HepG2 (cell line): ENCODE data around the gene SIRT1. TPM values are rescaled to one million over a fixed set of nuclear protein-coding genes. Genes with fewer than 3 reads are reported as not detected.

ENCODE experiments used
- AKAP8 ChIP-seq: sonication (generic); formaldehyde crosslinking; IDR thresholded peaks from 2 replicates; pipeline ENCODE4 v1.5.1; 2020; ENCODE audit warnings: mild to moderate bottlenecking, missing genetic modification reagents
- ELF3 ChIP-seq: IDR thresholded peaks from 2 replicates; pipeline ENCODE4 v1.6.1; 2016; ENCODE audit warnings: missing genetic modification reagents, missing compliant biosample characterization
- EP300 ChIP-seq, 3 experiments: sonication (generic) in 1 of 3; formaldehyde crosslinking in 1 of 3; IDR thresholded peaks; 2 replicates each; pipeline versions ENCODE4 v1.5.1 to v1.6.1; 2011 to 2020; ENCODE audit warnings: low read depth in 2 of 3, low read length in 2 of 3, borderline replicate concordance in 1 of 3, improper control_type of control experiment in 1 of 3, mild to moderate bottlenecking in 1 of 3, missing genetic modification reagents in 1 of 3, moderate library complexity in 1 of 3
- HES4 ChIP-seq: sonication (generic); formaldehyde crosslinking; IDR thresholded peaks from 2 replicates; pipeline ENCODE4 v1.9.0; 2021; ENCODE audit warnings: mild to moderate bottlenecking, missing genetic modification reagents, borderline replicate concordance
- IKZF4 ChIP-seq: sonication (generic); formaldehyde crosslinking; IDR thresholded peaks from 2 replicates; pipeline ENCODE4 v1.5.1; 2020; ENCODE audit warnings: borderline replicate concordance, mild to moderate bottlenecking, low read depth, missing genetic modification reagents; ENCODE audit errors: not compliant biosample characterization
- KLF15 ChIP-seq: sonication (generic); formaldehyde crosslinking; IDR thresholded peaks from 2 replicates; pipeline ENCODE4 v1.8.1; 2023; ENCODE audit warnings: borderline replicate concordance, mild to moderate bottlenecking, inconsistent platforms, missing genetic modification reagents, mixed read lengths
- KLF6 ChIP-seq: IDR thresholded peaks from 2 replicates; pipeline ENCODE4 v1.8.0; 2016; ENCODE audit warnings: missing biosample characterization, missing genetic modification reagents
- MATR3 ChIP-seq: sonication (generic); formaldehyde crosslinking; IDR thresholded peaks from 2 replicates; pipeline ENCODE4 v1.4.0; 2020; ENCODE audit warnings: missing genetic modification reagents
- NCOA5 ChIP-seq: sonication (generic); formaldehyde crosslinking; IDR thresholded peaks from 2 replicates; pipeline ENCODE4 v1.4.0; 2020; ENCODE audit warnings: missing genetic modification reagents
- NFRKB ChIP-seq: fragments of 450-650 bp; IDR thresholded peaks from 2 replicates; pipeline ENCODE4 v1.6.1; 2017
- NFYB ChIP-seq: sonication (generic); formaldehyde crosslinking; IDR thresholded peaks from 2 replicates; pipeline ENCODE4 v1.4.0; 2020; ENCODE audit warnings: missing genetic modification reagents
- RBAK ChIP-seq: sonication (generic); formaldehyde crosslinking; IDR thresholded peaks from 2 replicates; pipeline ENCODE4 v1.5.1; 2020; ENCODE audit warnings: mild to moderate bottlenecking, missing genetic modification reagents
- REXO4 ChIP-seq: sonication (generic); formaldehyde crosslinking; IDR thresholded peaks from 2 replicates; pipeline ENCODE4 v1.8.0; 2022; ENCODE audit warnings: missing genetic modification reagents, mild to moderate bottlenecking, borderline replicate concordance
- TOPORS ChIP-seq: sonication (generic); formaldehyde crosslinking; IDR thresholded peaks from 2 replicates; pipeline ENCODE4 v1.8.0; 2023; ENCODE audit warnings: mild to moderate bottlenecking, missing genetic modification reagents
- ZBTB20 ChIP-seq: sonication (generic); formaldehyde crosslinking; IDR thresholded peaks from 2 replicates; pipeline ENCODE4 v1.8.1; 2023; ENCODE audit warnings: missing genetic modification reagents, low read depth, mild to moderate bottlenecking, borderline replicate concordance
- ZKSCAN1 ChIP-seq: fragments of 150-350 bp; IDR thresholded peaks from 2 replicates; pipeline ENCODE4 v1.6.1; 2014; ENCODE audit warnings: low read length
- ZMYM3 ChIP-seq: sonication (generic); formaldehyde crosslinking; IDR thresholded peaks from 2 replicates; pipeline ENCODE4 v1.5.1; 2020; ENCODE audit warnings: mild to moderate bottlenecking, missing genetic modification reagents
- ZNF335 ChIP-seq: sonication (generic); formaldehyde crosslinking; IDR thresholded peaks from 2 replicates; pipeline ENCODE4 v1.4.0; 2020; ENCODE audit warnings: missing genetic modification reagents
- ZNF558 ChIP-seq: sonication (generic); formaldehyde crosslinking; IDR thresholded peaks from 2 replicates; pipeline ENCODE4 v1.9.0; 2022; ENCODE audit warnings: mild to moderate bottlenecking, missing genetic modification reagents, borderline replicate concordance
- ZNF563 ChIP-seq: sonication (generic); formaldehyde crosslinking; IDR thresholded peaks from 2 replicates; pipeline ENCODE4 v1.8.0; 2022; ENCODE audit warnings: mild to moderate bottlenecking, moderate library complexity, missing genetic modification reagents
- ZNF564 ChIP-seq: sonication (generic); formaldehyde crosslinking; IDR thresholded peaks from 2 replicates; pipeline ENCODE4 v1.8.1; 2023; ENCODE audit warnings: mild to moderate bottlenecking, missing genetic modification reagents
- ZNF782 ChIP-seq: sonication (generic); formaldehyde crosslinking; IDR thresholded peaks from 2 replicates; pipeline ENCODE4 v1.4.0; 2020; ENCODE audit warnings: missing genetic modification reagents, mild to moderate bottlenecking, borderline replicate concordance
- ZNF850 ChIP-seq: sonication (generic); formaldehyde crosslinking; conservative IDR thresholded peaks from 2 replicates; pipeline ENCODE4 v1.9.0; 2021; ENCODE audit warnings: mild to moderate bottlenecking, missing genetic modification reagents
- ZNF879 ChIP-seq: sonication (generic); formaldehyde crosslinking; IDR thresholded peaks from 2 replicates; pipeline ENCODE4 v1.8.1; 2023; ENCODE audit warnings: missing genetic modification reagents
- polyA plus RNA-seq, 8 experiments: library from polyadenylated mRNA; depleted of rRNA in 3 of 8; stranded (reverse) in 7 of 8; unstranded in 1 of 8; fragments of >200 nt; fragmentation: Illumina TruSeq in 4 of 8; extraction: Trizol in 4 of 8; gene quantifications; 2 replicates each; pipeline versions ENCODE4 v1.2.1 to v1.2.3, GENCODE V29; 2011 to 2016; ENCODE audit warnings: low read depth in 4 of 8, missing spikeins in 1 of 8, mixed read lengths in 1 of 8; ENCODE audit not compliant: insufficient read depth in 1 of 8
- total RNA-seq, 5 experiments: library from RNA; depleted of rRNA; stranded (reverse); fragments of >200 nt; fragmentation: Illumina TruSeq; extraction: Trizol; gene quantifications; 2 replicates each; pipeline ENCODE4 v1.2.3, GENCODE V29; 2016; ENCODE audit warnings: low read depth in 1 of 5
- TF ChIP-seq, protein P1 (sequence below): sonication (generic); formaldehyde crosslinking; conservative IDR thresholded peaks from 2 replicates; pipeline ENCODE4 v1.4.0; 2020; ENCODE audit warnings: missing genetic modification reagents
- TF ChIP-seq, protein P2 (sequence below): sonication (generic); formaldehyde crosslinking; IDR thresholded peaks from 2 replicates; pipeline ENCODE4 v1.8.0; 2022; ENCODE audit warnings: mild to moderate bottlenecking, missing genetic modification reagents
- TF ChIP-seq, protein P3 (sequence below): sonication (generic); formaldehyde crosslinking; conservative IDR thresholded peaks from 2 replicates; pipeline ENCODE4 v1.5.0; 2020; ENCODE audit warnings: missing genetic modification reagents

The SIRT1 gene
- total and polyA plus RNA-seq, 2 of the 13 experiments (the other 11 are each of a cell fraction or from before 2014, with no cell fraction given), result 9.4 to 10.2 TPM

DNA sequence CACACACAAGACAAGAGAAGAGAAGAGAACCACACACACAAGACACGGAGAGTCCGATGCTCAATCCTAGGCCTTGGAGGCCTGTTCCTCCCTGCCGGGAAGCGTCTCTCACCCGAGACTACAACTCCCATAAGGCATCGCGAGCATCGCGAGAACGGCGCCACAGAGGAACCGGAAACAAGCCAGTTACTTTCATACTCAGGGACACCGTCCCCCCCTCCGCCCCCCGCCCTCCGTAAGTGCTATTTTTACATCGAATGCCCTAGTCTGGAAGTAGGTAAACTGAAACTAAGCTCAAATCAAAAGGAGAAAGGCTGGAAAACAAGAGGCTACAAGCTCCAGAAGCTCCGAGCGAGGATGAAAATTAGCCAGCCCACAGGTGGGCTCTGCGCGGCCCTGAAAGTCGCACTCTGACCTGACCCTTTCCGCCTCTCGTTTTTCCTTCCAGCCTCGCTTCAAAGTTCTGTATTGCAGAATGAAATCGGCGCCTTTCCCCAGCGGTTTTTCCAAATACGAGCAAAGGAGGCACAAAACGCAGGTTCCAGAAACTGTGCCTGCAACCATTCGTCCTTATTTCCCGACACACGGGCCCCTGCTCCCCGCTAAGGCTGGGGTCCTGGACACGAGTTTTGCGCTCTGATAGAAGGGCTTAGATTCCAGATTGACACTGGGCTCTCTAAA is 35.0 kb upstream of the SIRT1 start (continued):
- TF ChIP-seq RBAK (CRISPR knock-in tag) (no peak), REXO4 (CRISPR knock-in tag) (no peak), IKZF4 (no peak), KLF6 (CRISPR knock-in tag) (peak; percentile 78), ZNF563 (CRISPR knock-in tag) (peak; percentile 25; the same call in 1 of the 2 replicates), ZNF782 (CRISPR knock-in tag) (no peak), ZMYM3 (CRISPR knock-in tag) (peak; percentile 0; the same call in 1 of the 2 replicates), ELF3 (CRISPR knock-in tag) (peak; percentile 91), NFRKB (no peak), HES4 (CRISPR knock-in tag) (no peak), ZNF564 (CRISPR knock-in tag) (no peak), ZBTB20 (CRISPR knock-in tag) (no peak), NCOA5 (CRISPR knock-in tag) (no peak), ZNF335 (no peak), AKAP8 (CRISPR knock-in tag) (no peak), KLF15 (CRISPR knock-in tag) (no peak), ZNF850 (CRISPR knock-in tag) (no peak), EP300 (IDR thresholded peaks at IDR 0.05; ENCODE audit: low read depth in 2 of 2, low read length in 2 of 2) (peak in 1 of 2 experiments; percentile 37; a peak in 1 of 4 replicates), EP300 (CRISPR knock-in tag; IDR thresholded peaks at IDR 0.05; ENCODE audit: borderline replicate concordance) (no peak), ZKSCAN1 (no peak), ZNF558 (CRISPR knock-in tag) (no peak), ZNF879 (no peak), TOPORS (CRISPR knock-in tag) (no peak), NFYB (no peak), MATR3 (CRISPR knock-in tag) (no peak)
- TF ChIP-seq, protein P1, sequence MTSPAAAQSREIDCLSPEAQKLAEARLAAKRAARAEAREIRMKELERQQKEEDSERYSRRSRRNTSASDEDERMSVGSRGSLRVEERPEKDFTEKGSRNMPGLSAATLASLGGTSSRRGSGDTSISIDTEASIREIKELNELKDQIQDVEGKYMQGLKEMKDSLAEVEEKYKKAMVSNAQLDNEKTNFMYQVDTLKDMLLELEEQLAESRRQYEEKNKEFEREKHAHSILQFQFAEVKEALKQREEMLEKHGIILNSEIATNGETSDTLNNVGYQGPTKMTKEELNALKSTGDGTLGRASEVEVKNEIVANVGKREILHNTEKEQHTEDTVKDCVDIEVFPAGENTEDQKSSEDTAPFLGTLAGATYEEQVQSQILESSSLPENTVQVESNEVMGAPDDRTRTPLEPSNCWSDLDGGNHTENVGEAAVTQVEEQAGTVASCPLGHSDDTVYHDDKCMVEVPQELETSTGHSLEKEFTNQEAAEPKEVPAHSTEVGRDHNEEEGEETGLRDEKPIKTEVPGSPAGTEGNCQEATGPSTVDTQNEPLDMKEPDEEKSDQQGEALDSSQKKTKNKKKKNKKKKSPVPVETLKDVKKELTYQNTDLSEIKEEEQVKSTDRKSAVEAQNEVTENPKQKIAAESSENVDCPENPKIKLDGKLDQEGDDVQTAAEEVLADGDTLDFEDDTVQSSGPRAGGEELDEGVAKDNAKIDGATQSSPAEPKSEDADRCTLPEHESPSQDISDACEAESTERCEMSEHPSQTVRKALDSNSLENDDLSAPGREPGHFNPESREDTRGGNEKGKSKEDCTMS (CRISPR knock-in tag), result no peak
- TF ChIP-seq, protein P2, sequence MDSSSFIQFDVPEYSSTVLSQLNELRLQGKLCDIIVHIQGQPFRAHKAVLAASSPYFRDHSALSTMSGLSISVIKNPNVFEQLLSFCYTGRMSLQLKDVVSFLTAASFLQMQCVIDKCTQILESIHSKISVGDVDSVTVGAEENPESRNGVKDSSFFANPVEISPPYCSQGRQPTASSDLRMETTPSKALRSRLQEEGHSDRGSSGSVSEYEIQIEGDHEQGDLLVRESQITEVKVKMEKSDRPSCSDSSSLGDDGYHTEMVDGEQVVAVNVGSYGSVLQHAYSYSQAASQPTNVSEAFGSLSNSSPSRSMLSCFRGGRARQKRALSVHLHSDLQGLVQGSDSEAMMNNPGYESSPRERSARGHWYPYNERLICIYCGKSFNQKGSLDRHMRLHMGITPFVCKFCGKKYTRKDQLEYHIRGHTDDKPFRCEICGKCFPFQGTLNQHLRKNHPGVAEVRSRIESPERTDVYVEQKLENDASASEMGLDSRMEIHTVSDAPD (CRISPR knock-in tag), result no peak
- TF ChIP-seq, protein P3, sequence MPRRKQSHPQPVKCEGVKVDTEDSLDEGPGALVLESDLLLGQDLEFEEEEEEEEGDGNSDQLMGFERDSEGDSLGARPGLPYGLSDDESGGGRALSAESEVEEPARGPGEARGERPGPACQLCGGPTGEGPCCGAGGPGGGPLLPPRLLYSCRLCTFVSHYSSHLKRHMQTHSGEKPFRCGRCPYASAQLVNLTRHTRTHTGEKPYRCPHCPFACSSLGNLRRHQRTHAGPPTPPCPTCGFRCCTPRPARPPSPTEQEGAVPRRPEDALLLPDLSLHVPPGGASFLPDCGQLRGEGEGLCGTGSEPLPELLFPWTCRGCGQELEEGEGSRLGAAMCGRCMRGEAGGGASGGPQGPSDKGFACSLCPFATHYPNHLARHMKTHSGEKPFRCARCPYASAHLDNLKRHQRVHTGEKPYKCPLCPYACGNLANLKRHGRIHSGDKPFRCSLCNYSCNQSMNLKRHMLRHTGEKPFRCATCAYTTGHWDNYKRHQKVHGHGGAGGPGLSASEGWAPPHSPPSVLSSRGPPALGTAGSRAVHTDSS (CRISPR knock-in tag), result no peak
